Measurements from ENCODE around the gene PLEKHA8. TPM values are rescaled to one million over a fixed set of nuclear protein-coding genes. Genes with fewer than 3 reads are reported as not detected.

PLEKHA8 gene
- total and polyA plus RNA-seq, 2 of the 8 experiments (the other 6 are each of a cell fraction or from before 2014, with no cell fraction given), result 10.7 to 44.0 TPM

- H4K8ac ChIP-seq (ENCODE audit: extremely low read depth, insufficient read depth, low read length), result no peak overlapping the region
- no peak overlapping the region for H3K27ac ChIP-seq (ENCODE audit: low read depth, low read length)
- no peak overlapping the region for H3K4me2 ChIP-seq (ENCODE audit: insufficient read depth in 1 of 2, low read depth in 2 of 2, low read length in 2 of 2)
- H3K36me3 ChIP-seq (ENCODE audit: control insufficient read depth in 2 of 4, insufficient read depth in 4 of 4, low read length in 3 of 4), result peaks cover 0 to 4% (median 0%) of the 10 kb centered on the region in 4 experiments; a peak in 1 of 8 replicates
- no peaks in the 10 kb centered on the region for H3K79me2 ChIP-seq (ENCODE audit: control insufficient read depth in 1 of 2, insufficient read depth in 2 of 2, low read length in 2 of 2)
- no peak overlapping the region for H3K4me3 ChIP-seq (ENCODE audit: extremely low read depth in 1 of 4, insufficient read depth in 2 of 4, low read depth in 3 of 4, low read length in 4 of 4)
- H3K56ac ChIP-seq (replicated peaks; ENCODE audit: insufficient read length, low read depth, low read length), result no peak overlapping the region
- DNase-seq (ENCODE audit: low read depth in 1 of 2, low spot score in 2 of 2) (no peak), FAIRE-seq (peak; percentile 36)
- no peaks in the 10 kb centered on the region for H3K79me1 ChIP-seq (ENCODE audit: low read depth, low read length)
- H4K5ac ChIP-seq (ENCODE audit: insufficient read length, low read depth, low read length), result no peak overlapping the region
- no peak overlapping the region for H2BK20ac ChIP-seq (ENCODE audit: low read length)
- peak overlapping the region; percentile 98 for H3K4ac ChIP-seq (replicated peaks; ENCODE audit: insufficient read length, low read depth, low read length)
- WGBS, 2 experiments (ENCODE audit: extremely low coverage in 1 of 2, insufficient coverage in 1 of 2, insufficient read length in 1 of 2, insufficient replicate concordance in 2 of 2, low coverage in 1 of 2, low lambda C conversion rate in 2 of 2, missing lambda C conversion rate in 1 of 2), result 84% methylated on average over 34 of the region's 34 CpGs; no CpG with 5 or more reads in 1 of the 2 experiments
- no peak overlapping the region for H2BK12ac ChIP-seq (ENCODE audit: low read depth, low read length)
- peak overlapping the region; percentile 69 for H2BK120ac ChIP-seq (replicated peaks; ENCODE audit: low read depth, low read length)
- no peak overlapping the region for H3K18ac ChIP-seq (ENCODE audit: extremely low read depth, low read length)
- POLR2A ChIA-PET (ENCODE audit: partially characterized antibody), result no interaction called here
- H2AK5ac ChIP-seq (ENCODE audit: low read depth, low read length), result no peak overlapping the region
- peak overlapping the region; percentile 42 for H4K91ac ChIP-seq (replicated peaks; ENCODE audit: insufficient read length, low read length)
- H3K9ac ChIP-seq (replicated peaks in 1 of 4; ENCODE audit: extremely low read depth in 1 of 4, low read depth in 3 of 4, low read length in 3 of 4), result no peak overlapping the region
- no peaks in the 10 kb centered on the region; a peak in 1 of 7 replicates for H3K4me1 ChIP-seq (replicated peaks in 1 of 4; ENCODE audit: control insufficient read depth in 3 of 4, insufficient read depth in 4 of 4, low read length in 3 of 4)
- no peak overlapping the region for H3K23ac ChIP-seq (ENCODE audit: insufficient read length)
- H3K27me3 ChIP-seq (replicated peaks in 1 of 4; ENCODE audit: control insufficient read depth in 3 of 4, extremely low read depth in 1 of 4, insufficient read depth in 3 of 4, low read length in 3 of 4), result no peaks in the 10 kb centered on the region
- no peak overlapping the region for H2BK5ac ChIP-seq (ENCODE audit: low read depth, low read length)
- CTCF ChIA-PET (ENCODE audit: partially characterized antibody), result no interaction called here
- H3K23me2 ChIP-seq (ENCODE audit: low read depth, low read length), result no peaks in the 10 kb centered on the region
- H3K14ac ChIP-seq (ENCODE audit: insufficient read length), result no peak overlapping the region
- H3K9me3 ChIP-seq (ENCODE audit: insufficient read depth in 2 of 2, low read depth in 1 of 2, low read length in 1 of 2), result peaks cover 4 to 16% of the 10 kb centered on the region in 2 experiments
- H4K20me1 ChIP-seq (replicated peaks in 1 of 2; ENCODE audit: control insufficient read depth in 1 of 2, insufficient read depth in 2 of 2, low read length in 2 of 2), result peaks cover 0 to 5% of the 10 kb centered on the region in 2 experiments
- H2AFZ ChIP-seq (ENCODE audit: low read length), result no peak overlapping the region
- no peak overlapping the region for H2BK15ac ChIP-seq (ENCODE audit: low read length)
- TF ChIP-seq RBBP5 (IDR thresholded peaks at IDR 0.05; ENCODE audit: borderline replicate concordance, low read depth, low read length) (no peak), E2F6 (IDR thresholded peaks at IDR 0.05) (no peak), TEAD4 (IDR thresholded peaks at IDR 0.05; ENCODE audit: low read depth, low read length) (peak; percentile 35; the same call in 1 of the 2 replicates), SIRT6 (IDR thresholded peaks at IDR 0.05; ENCODE audit: low read length) (peak; percentile 49), RFX5 (IDR thresholded peaks at IDR 0.05; ENCODE audit: borderline replicate concordance, low read depth, low read length) (no peak), KDM4A (IDR thresholded peaks at IDR 0.05; ENCODE audit: low read depth, low read length, severe bottlenecking) (no peak), TAF1 (IDR thresholded peaks at IDR 0.05; ENCODE audit: low read depth, low read length) (no peak), SAP30 (IDR thresholded peaks at IDR 0.05; ENCODE audit: insufficient read depth, insufficient replicate concordance, low read length) (no peak), CTBP2 (IDR thresholded peaks at IDR 0.05; ENCODE audit: borderline replicate concordance, insufficient read depth, insufficient read length, low read length) (no peak), KDM1A (IDR thresholded peaks at IDR 0.05; ENCODE audit: borderline replicate concordance, low read length) (no peak), RNF2 (IDR thresholded peaks at IDR 0.05; ENCODE audit: borderline replicate concordance, low read depth, low read length, missing control alignments, poor library complexity, severe bottlenecking) (no peak), EP300 (IDR thresholded peaks at IDR 0.05; ENCODE audit: borderline replicate concordance in 1 of 2, low read depth in 2 of 2, low read length in 2 of 2) (no peak)
Measured at GRCh38 chr7:30115709-30116297, 87.6 kb downstream of the PLEKHA8 start.
